ENCODE measurements around the gene LRRC1. TPM values are rescaled to one million over a fixed set of nuclear protein-coding genes. Genes with fewer than 3 reads are reported as not detected.

The LRRC1 gene
- total and polyA plus RNA-seq, 2 donors (not counting 1 experiment from before 2014, with no cell fraction given), result 3.4 to 8.9 TPM

- no peak overlapping the region for H3K4me3 ChIP-seq (ENCODE audit: control extremely low read depth in 1 of 5, extremely low read depth in 1 of 5, insufficient read depth in 1 of 5, low read depth in 2 of 5, low read length in 4 of 5)
- H2AFZ ChIP-seq (ENCODE audit: insufficient read depth, low read depth, low read length, poor library complexity, severe bottlenecking), result no peak overlapping the region
- H3K9ac ChIP-seq (ENCODE audit: low read length), result no peak overlapping the region
- no peaks in the 10 kb centered on the region for H3K9me3 Mint-ChIP-seq (ENCODE audit: insufficient read depth)
- H3K4me3 Mint-ChIP-seq, result no peak overlapping the region
- ChIA-PET POLR2A (no interaction called here), CTCF (no interaction called here)
- H3K4me1 ChIP-seq (ENCODE audit: control insufficient read depth in 2 of 2, insufficient read depth in 2 of 2, low read length in 2 of 2), result no peaks in the 10 kb centered on the region
- no CpG with 5 or more reads among the region's 5 CpGs for WGBS (ENCODE audit: insufficient coverage)
- no peaks in the 10 kb centered on the region for H3K79me2 ChIP-seq (ENCODE audit: control insufficient read depth, insufficient read depth, low read length)
- no peak for TF ChIP-seq CTCF (IDR thresholded peaks at IDR 0.05)
- TF ChIP-seq EZH2 (IDR thresholded peaks at IDR 0.05; ENCODE audit: borderline replicate concordance, insufficient read depth, low read depth, low read length, poor library complexity, severe bottlenecking), result no peak
- H4K20me1 ChIP-seq (ENCODE audit: control insufficient read depth, insufficient read depth, low read length, poor library complexity, severe bottlenecking), result no peaks in the 10 kb centered on the region
- no peaks in the 10 kb centered on the region for H3K9me3 ChIP-seq (ENCODE audit: control extremely low read depth in 1 of 3, control insufficient read depth in 2 of 3, insufficient read depth in 1 of 3, low read length in 2 of 3)
- H3K27ac ChIP-seq (ENCODE audit: low read length in 2 of 2), result no peak overlapping the region
- no peaks in the 10 kb centered on the region for H3K36me3 ChIP-seq (replicated peaks in 1 of 2; ENCODE audit: control extremely low read depth in 1 of 2, control insufficient read depth in 1 of 2, extremely low read depth in 1 of 2, insufficient read depth in 2 of 2, low read length in 1 of 2)
- DNase-seq (no peak), ATAC-seq (ENCODE audit: low read depth) (no peak)
- intact Hi-C loops (cut with micrococcal nuclease), result no loop called here
- H3K27me3 ChIP-seq (replicated peaks in 1 of 4; ENCODE audit: control extremely low read depth in 1 of 4, control insufficient read depth in 3 of 4, insufficient read depth in 4 of 4, low read length in 3 of 4), result no peaks in the 10 kb centered on the region
- no peak overlapping the region for H3K27ac Mint-ChIP-seq
- H3K4me1 Mint-ChIP-seq, result no peaks in the 10 kb centered on the region
- H3K27me3 Mint-ChIP-seq, result peaks cover 4% of the 10 kb centered on the region
- H3K4me2 ChIP-seq (replicated peaks; ENCODE audit: low read depth, low read length, poor library complexity, severe bottlenecking), result no peak overlapping the region
Observed at GRCh38 chr6:53944543-53944942, 149.7 kb downstream of the LRRC1 start.

- POLR2A ChIA-PET, result no interaction called here
- CTCF ChIA-PET, result no interaction called here
- no peaks in the 10 kb centered on the region for H3K79me2 ChIP-seq (ENCODE audit: control insufficient read depth, insufficient read depth, low read length)
- no peak for TF ChIP-seq CTCF (IDR thresholded peaks at IDR 0.05)
- TF ChIP-seq EZH2 (IDR thresholded peaks at IDR 0.05; ENCODE audit: borderline replicate concordance, insufficient read depth, low read depth, low read length, poor library complexity, severe bottlenecking), result no peak
- no peak overlapping the region for H3K4me3 ChIP-seq (ENCODE audit: control extremely low read depth in 1 of 5, extremely low read depth in 1 of 5, insufficient read depth in 1 of 5, low read depth in 2 of 5, low read length in 4 of 5)
- WGBS (ENCODE audit: insufficient coverage), result 81% methylated on average over 2 of the region's 4 CpGs
- DNase-seq (no peak), ATAC-seq (ENCODE audit: low read depth) (no peak)
- peaks cover 2% of the 10 kb centered on the region for H3K9me3 Mint-ChIP-seq (ENCODE audit: insufficient read depth)
- H3K27ac ChIP-seq (ENCODE audit: low read length in 2 of 2), result no peak overlapping the region
- no peak overlapping the region for H3K4me2 ChIP-seq (replicated peaks; ENCODE audit: low read depth, low read length, poor library complexity, severe bottlenecking)
- H3K4me3 Mint-ChIP-seq, result no peak overlapping the region
- H3K4me1 ChIP-seq (ENCODE audit: control insufficient read depth in 2 of 2, insufficient read depth in 2 of 2, low read length in 2 of 2), result no peaks in the 10 kb centered on the region
- H3K27me3 ChIP-seq (replicated peaks in 1 of 4; ENCODE audit: control extremely low read depth in 1 of 4, control insufficient read depth in 3 of 4, insufficient read depth in 4 of 4, low read length in 3 of 4), result no peaks in the 10 kb centered on the region
- no peak overlapping the region for H2AFZ ChIP-seq (ENCODE audit: insufficient read depth, low read depth, low read length, poor library complexity, severe bottlenecking)
- intact Hi-C loops (cut with micrococcal nuclease), result no loop called here
- H3K9ac ChIP-seq (ENCODE audit: low read length), result no peak overlapping the region
- no peaks in the 10 kb centered on the region for H3K36me3 ChIP-seq (replicated peaks in 1 of 2; ENCODE audit: control extremely low read depth in 1 of 2, control insufficient read depth in 1 of 2, extremely low read depth in 1 of 2, insufficient read depth in 2 of 2, low read length in 1 of 2)
- peaks cover 4% of the 10 kb centered on the region for H3K27me3 Mint-ChIP-seq
- H4K20me1 ChIP-seq (ENCODE audit: control insufficient read depth, insufficient read depth, low read length, poor library complexity, severe bottlenecking), result no peaks in the 10 kb centered on the region
- no peak overlapping the region for H3K27ac Mint-ChIP-seq
- H3K9me3 ChIP-seq (ENCODE audit: control extremely low read depth in 1 of 3, control insufficient read depth in 2 of 3, insufficient read depth in 1 of 3, low read length in 2 of 3), result no peaks in the 10 kb centered on the region
- H3K4me1 Mint-ChIP-seq, result no peaks in the 10 kb centered on the region
Observed at GRCh38 chr6:53945765-53946407, 151.1 kb downstream of the LRRC1 start.
